SKM-1 (cell line): ENCODE results near the gene ERMARD.

Experiments
- DNase-seq: peaks from one replicate; lab custom pipeline; 2025; ENCODE audit not compliant: unreplicated experiment; lab: John Stamatoyannopoulos, UW

Gene ERMARD

DNA sequence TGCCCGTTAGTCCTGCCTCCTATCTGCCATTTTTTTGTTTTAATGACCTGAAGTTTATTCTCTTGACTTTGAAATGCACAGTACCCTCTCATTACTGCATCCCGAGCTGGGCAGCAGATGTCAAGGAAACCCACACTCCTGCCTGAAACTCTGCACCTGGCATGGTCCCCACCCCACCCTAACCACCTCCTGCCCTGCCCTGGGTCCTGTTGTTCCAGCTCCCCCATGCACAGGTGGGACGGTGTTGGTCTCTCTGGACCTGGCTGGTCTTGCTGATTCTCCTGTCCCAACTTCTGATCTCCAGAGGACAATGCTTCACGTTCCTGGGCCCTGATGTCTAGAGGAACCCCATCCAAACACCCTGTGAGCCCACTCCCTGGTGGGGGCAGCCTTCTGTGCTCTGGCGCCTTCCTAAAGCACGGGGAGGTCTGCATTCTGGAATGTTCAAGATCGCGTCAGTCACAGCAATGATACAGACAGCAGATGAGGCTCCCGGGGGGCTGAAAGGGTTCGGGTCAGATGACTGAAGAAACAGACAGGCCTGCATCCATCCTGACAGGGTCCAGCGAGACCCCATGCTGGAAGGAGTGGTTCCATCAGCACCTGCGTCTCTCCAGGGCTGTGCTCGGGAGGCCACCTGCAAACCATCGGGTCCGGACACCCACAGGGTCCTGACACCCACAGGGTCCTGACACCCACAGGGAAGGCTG lies 73.6 kb downstream of the ERMARD start:
- DNase-seq: no peak

DNA sequence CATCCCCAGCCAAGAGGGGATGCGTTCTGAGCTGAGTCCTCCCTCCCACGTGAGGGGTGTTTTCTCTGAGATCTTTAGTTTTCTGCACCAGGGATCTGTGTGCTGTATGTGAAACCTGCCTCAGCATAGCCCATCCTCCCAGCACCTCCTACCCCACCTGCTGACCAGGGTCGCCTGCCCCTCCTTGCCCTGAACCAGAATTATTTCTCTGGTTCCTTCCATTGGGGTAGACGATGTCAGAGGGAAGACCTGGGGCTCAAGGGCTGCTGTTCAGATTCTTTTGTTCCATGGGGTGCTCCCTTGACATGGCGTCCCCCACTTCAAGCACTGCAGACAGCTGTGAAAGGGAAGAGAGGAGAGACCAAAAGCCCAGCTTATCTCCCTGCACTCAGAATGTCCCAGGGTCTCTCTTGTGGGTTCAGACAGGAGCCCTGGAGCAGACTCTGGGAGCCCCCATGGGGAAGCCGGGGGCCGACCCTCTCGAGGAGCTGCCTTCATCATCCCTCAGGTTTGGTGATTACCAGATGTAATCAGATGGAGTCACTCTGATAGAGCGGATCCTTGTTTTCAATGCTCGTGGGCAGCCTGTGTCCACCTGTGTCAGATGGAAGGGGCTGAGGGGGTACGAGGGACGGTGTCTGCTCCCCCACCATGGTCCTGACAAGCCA lies 74.3 kb downstream of the ERMARD start:
- DNase-seq: no peak

DNA sequence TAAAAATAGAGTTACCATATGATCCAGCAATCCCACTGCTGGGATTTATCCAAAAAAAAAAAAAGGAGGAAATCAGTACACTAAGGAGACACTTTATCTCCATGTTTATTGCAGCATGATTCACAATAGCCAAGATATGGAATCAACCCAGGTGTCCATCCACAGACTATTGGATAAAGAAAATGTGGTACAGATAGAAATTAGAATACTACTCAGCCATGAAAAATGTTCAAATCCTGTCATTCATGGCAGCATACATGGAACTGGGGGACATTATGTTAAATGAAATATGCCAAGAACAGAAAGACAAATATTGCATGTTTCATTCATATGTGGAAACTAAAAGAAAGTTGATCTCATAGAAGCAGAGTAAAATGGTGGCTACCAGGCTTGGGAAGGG lies 75.3 kb downstream of the ERMARD start:
- no peak for DNase-seq

DNA sequence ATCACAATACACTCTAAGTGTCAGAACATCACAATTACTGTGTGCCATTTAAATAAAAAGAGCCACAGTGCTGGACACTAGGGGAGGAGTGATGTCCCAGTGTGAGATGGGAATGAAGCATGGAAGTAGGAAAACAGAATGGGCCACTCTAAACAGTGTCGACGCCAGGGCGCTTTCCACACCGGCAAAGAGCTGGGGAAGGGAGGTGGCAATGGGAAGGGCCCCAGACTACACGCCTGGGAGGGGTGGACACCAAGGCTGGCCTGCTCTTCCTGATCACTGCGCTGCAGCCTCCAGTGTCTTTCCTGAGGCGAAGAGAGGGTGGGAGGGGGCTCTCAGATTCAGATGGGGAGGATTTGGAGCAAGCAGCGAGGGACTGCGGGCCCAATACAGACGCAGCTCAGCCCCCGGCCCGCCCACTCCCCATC lies 75.9 kb downstream of the ERMARD start:
- DNase-seq: no peak

DNA sequence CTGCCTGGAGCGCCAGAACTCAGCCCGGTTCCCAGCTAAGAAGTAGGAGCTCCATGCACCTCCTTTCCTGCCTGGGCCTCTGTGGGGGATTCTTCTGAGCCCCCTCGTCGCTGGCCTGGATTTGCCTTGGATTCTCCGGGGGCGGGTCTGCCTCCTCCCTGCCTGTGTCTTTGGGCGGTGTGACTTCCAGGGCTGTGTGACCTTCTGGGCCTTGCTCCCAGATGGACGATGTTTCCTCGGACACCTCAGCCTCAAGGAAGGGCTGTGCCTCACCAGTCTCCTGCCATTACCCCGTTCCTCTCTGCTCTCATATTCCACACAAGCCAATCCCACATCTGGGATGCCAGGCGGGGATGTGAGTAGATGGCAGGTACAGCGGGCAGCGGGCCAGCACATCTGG lies 76.8 kb downstream of the ERMARD start:
- DNase-seq: no peak

DNA sequence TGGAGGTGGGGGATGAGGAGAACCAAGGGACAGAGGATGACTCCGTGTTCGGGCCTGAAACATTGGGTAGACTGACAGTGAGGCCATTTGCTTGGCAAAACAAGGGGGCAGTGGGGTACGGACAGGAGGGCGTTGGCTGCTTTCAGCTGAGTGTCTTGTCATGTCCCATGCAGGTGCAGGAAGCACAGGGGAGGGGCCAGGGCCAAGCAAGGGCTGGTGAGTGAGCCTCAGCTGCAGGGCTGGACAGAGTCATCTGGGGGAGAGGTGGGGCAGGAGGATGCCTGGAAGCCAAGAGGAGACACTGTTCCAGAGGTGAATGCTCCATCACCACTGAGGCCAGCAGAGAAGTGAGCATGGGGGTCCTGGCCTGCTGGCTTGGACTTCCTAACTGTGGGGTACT lies 78.4 kb downstream of the ERMARD start:
- no peak for DNase-seq

DNA sequence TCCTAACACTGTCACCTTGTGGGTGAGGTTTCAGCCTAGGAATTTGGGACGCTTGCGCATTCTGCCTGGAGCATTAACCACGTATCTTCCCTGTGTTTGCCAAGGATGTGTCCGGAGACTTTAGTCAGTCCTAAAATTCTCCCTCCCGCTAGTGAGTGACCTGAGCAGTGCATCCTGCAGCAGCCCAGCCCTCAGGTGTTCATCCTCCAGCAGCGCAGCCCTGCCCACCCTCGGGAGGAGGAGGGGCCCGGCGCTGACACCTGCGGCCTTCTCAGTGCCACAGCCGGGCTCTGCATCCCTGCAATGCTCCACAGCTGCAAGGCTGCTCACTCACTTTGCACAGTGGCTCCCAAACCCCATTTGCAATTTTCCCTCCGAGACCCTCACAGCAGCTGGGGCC lies 79.5 kb downstream of the ERMARD start:
- DNase-seq: no peak
